Nasal cavity respiratory epithelium epithelial cell of viscerocranial mucosa (primary cell): ENCODE measurements around the gene SERPINB13. TPM values are rescaled to one million over a fixed set of nuclear protein-coding genes. Genes with fewer than 3 reads are reported as not detected.

Experiments used
- total RNA-seq: library from RNA; depleted of rRNA; stranded (reverse); fragments of >200 nt; gene quantifications from 2 replicates; pipeline ENCODE4 v1.2.3, GENCODE V29; 2014

SERPINB13 gene, protein sequence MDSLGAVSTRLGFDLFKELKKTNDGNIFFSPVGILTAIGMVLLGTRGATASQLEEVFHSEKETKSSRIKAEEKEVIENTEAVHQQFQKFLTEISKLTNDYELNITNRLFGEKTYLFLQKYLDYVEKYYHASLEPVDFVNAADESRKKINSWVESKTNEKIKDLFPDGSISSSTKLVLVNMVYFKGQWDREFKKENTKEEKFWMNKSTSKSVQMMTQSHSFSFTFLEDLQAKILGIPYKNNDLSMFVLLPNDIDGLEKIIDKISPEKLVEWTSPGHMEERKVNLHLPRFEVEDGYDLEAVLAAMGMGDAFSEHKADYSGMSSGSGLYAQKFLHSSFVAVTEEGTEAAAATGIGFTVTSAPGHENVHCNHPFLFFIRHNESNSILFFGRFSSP
- 16.7 and 114 TPM in 2 replicates for total RNA-seq

DNA sequence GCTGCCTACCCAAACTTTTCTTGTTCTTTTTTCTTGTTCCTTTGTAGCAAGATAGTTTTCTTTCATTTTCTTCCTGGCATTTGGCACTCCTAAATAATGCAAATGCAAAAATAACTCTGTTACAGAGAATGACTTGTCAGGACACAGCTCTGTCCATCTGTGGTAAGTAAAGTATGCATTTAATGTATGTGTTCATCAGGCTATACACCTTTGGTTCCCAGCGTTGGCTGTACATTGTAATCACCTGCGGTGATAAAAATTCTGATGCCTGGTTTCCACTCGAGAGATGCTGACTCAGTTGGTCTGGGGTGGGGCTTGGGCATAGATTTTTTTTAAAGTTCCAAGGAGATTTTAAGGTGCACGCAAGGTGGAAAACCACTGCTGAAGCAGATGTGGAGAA, at the start of gene SERPINB13:
Gene SERPINB13 (plus strand): TSS at position 378 of the 400 bp plus-strand sequence. CDS start 1,325 bp downstream, outside the sequence.

DNA sequence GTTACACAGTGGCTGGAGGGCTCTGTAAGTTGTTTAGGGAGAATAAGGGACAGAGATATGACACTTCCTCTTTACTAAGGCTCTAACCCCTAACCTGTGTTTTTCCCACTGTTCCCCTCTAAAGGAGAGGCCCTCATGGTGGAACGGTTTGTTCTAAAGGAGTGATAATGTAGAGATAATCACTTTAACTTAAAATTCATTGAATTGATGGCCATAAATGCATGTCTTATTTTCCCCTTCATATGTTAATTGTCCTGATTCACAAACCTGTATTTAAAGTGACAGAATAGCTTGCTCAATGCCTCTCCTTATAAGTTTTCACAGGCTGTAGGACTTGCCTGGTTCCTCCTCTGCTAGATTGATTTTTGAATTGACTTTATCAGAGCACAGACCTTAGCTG, 45.1 kb upstream of the SERPINB13 start, which contains the start of gene SERPINB12:
Gene SERPINB12 (plus strand): TSS at position 301 of the 400 bp plus-strand sequence. CDS start 13,791 bp downstream, outside the sequence.

DNA sequence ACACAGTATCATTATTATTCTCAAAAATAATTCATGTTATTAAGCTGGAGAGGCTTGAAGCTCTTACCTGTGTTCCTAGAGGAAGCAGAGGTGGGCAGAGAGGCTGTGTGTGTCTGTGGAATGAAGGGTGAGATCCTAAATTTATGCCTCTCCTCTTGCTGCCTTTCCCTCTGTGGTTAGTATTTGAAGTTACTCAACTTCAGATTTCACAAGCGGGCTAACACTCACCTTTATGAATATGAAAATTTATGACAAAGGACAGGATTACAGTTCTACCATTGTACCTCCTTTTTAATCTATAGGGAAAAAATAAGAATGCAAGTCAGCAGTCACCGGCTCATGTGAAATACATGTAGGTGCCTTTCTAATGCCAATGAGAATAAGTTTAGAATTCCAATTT, 57.0 kb downstream of the SERPINB13 start, which contains the start of gene SERPINB4:
Gene SERPINB4 (minus strand): TSS at position 115 of the 400 bp plus-strand sequence. CDS start 679 bp downstream, outside the sequence.

Other genes with a start within 250 kb of the SERPINB13 start
- 26.0 and 73.7 TPM in 2 replicates for gene KDSR, start 220.1 kb upstream of the SERPINB13 start, total RNA-seq
- gene VPS4B, start 164.9 kb upstream of the SERPINB13 start, total RNA-seq, result 115 and 141 TPM in 2 replicates
- 300 and 470 TPM in 2 replicates for gene SERPINB5, start 110.4 kb upstream of the SERPINB13 start, total RNA-seq
- gene SERPINB12, start 45.0 kb upstream of the SERPINB13 start, total RNA-seq, result 0.28 and 0.34 TPM in 2 replicates
- gene SERPINB4, start 56.9 kb downstream of the SERPINB13 start, total RNA-seq, result 1.7 and 63.5 TPM in 2 replicates
- 32.5 and 258 TPM in 2 replicates for gene SERPINB3, start 74.5 kb downstream of the SERPINB13 start, total RNA-seq
- gene SERPINB11, start 115.6 kb downstream of the SERPINB13 start, total RNA-seq, result under 0.01 and 0.93 TPM in 2 replicates
- 32.6 and 116 TPM in 2 replicates for gene SERPINB7, start 188.1 kb downstream of the SERPINB13 start, total RNA-seq